Coronary artery (tissue), 2 donors: ENCODE measurements around the gene MSANTD1.

Source experiments
- DNase-seq: peaks from one replicate; pipeline ENCODE4 v3.0.0-alpha.2; 2017; ENCODE audit warnings: low spot score
- H3K27ac ChIP-seq, 2 donors: fragments of 200-600 bp; sonication (generic); one replicate each; pipeline ENCODE4 v1.5.1; 2016 to 2019
- H3K4me3 ChIP-seq: fragments of 200-600 bp; sonication (generic); 2 replicates; pipeline ENCODE4 v1.5.1; 2016; ENCODE audit warnings: mild to moderate bottlenecking, moderate library complexity
- TF ChIP-seq, protein P1 (sequence below): fragments of 200-600 bp; sonication (generic); IDR thresholded peaks from one replicate; pipeline ENCODE4 v1.5.1; 2019; ENCODE audit warnings: antibody characterized with exemption

Gene MSANTD1

DNA sequence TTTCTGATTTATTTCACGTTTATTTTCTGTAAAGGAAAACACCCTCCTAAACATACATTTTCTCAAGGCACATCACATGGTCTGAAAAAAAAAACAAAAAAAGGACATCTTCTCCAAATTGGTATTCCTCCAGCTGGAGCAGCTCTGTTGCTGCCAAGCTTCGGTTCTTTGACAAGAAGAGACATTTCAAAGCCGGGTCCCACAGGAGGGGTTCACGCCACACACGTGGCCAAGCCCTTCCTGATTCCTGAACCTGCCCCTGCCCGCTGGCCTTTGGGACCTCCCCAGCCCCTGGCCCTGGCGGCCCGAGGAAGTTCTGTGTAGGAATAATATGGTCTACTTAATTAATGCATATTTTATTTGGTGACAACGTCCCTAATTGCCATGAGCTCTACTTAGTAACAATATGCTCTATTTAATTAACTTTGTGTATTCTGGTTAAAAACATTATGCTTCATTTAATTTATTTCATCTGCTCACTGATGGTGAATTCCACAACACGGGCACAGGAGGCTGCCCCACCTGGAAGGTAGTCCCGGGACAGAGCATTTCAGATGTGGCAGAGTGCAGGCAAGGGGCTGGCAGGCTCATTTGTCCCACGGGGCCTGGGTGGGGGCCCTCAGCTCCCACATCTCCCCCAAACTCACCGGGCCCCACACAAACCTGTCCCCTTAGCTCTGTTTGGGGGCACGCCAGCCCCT, 38.5 kb downstream of the MSANTD1 start:
- H3K4me3 ChIP-seq: no peak overlapping the region
- TF ChIP-seq, protein P1, sequence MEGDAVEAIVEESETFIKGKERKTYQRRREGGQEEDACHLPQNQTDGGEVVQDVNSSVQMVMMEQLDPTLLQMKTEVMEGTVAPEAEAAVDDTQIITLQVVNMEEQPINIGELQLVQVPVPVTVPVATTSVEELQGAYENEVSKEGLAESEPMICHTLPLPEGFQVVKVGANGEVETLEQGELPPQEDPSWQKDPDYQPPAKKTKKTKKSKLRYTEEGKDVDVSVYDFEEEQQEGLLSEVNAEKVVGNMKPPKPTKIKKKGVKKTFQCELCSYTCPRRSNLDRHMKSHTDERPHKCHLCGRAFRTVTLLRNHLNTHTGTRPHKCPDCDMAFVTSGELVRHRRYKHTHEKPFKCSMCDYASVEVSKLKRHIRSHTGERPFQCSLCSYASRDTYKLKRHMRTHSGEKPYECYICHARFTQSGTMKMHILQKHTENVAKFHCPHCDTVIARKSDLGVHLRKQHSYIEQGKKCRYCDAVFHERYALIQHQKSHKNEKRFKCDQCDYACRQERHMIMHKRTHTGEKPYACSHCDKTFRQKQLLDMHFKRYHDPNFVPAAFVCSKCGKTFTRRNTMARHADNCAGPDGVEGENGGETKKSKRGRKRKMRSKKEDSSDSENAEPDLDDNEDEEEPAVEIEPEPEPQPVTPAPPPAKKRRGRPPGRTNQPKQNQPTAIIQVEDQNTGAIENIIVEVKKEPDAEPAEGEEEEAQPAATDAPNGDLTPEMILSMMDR: no peak
- H3K27ac ChIP-seq: no peak overlapping the region
- peak; percentile 65 for DNase-seq

DNA sequence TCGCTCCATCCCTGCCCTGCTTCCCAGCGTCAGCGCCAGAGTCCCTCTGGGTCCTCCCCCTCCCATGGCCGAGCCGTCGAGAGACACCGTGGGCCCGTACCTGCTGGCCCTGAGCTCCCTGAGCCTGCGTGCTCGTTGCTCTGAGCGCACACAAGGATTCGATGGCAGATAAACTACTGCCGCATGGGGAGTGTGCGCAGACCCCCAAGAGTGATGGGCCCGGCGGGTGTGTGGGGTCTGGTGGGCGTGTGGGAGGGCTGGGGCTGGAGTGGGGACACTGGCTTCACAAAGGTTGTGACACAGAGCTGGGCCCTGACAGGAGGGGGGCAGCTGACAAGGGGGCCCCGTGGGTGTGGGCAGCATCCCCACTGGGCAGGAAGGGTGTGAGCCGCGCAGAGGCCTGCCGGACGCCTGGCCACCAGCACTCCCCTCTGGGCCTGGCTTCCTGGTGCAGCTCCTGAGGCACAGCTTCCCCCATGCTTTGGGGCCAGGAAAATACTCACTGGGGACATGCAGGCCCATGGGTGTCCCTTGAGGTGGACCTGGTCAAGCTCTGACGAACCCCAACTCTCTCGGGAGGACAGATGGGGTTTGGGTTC, 39.1 kb downstream of the MSANTD1 start:
- Histone ChIP-seq H3K4me3 (no peak overlapping the region), H3K27ac (no peak overlapping the region)
- peak; percentile 65 for DNase-seq
- TF ChIP-seq, protein P1: no peak

DNA sequence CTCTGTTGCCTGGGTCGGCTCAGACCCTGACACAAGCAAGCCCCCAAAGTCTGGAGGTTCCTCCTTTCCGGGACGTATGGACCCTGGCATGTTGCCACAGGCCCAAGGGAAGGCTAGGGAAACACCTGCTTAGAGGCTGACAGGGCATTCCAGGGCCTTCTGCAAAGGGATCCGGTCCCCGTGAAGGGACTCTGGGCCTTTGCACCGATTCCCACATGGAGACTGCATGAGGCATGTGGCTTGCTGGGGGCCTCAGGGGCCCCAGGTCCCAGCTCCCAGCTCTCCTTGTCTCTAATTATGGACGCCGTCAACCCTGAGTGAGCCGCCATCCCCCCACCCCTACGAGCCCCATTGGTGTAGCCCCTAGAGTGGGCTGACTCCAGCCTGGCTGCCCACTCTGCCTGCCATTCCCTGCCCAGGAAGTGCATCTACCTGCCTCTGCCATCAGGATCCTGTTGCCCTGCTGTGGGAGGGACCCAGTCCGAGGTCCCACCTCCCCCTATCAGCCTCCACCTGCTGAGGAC, 39.7 kb downstream of the MSANTD1 start:
- TF ChIP-seq, protein P1: no peak
- peak; percentile 65 for DNase-seq

DNA sequence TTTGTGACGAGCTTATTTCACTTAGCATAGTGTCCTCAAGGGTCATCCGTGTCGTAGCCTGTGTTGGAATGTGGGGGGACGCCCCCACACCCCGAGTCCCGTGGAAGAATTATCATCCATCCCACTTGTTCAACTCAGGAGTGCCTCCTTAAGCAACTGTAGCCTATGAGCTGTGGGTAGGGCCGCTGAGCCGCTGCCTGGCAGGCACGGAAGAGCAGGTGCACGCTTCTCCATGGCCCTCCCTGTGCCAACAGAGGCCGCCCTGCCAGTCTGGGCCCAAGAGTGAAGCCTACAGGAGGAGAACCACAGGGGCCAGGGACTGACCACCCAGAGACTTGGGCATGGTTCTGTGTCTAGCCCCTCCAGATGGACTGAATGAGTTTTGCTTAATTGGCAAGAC, 41.5 kb downstream of the MSANTD1 start:
- peak; percentile 59 for DNase-seq
- Histone ChIP-seq H3K27ac (no peak overlapping the region), H3K4me3 (no peak overlapping the region)
- TF ChIP-seq, protein P1: no peak

More for the DNA sequence above, 39.7 kb downstream of the MSANTD1 start:
- no peak overlapping the region for H3K4me3 ChIP-seq
- H3K27ac ChIP-seq: no peak overlapping the region

GRCh38 chr4:3290889-3291321, 41.9 kb downstream of the MSANTD1 start:
- TF ChIP-seq, protein P1: no peak
- Histone ChIP-seq H3K4me3 (no peak overlapping the region), H3K27ac (no peak overlapping the region)
- peak; percentile 71 for DNase-seq

GRCh38 chr4:3291411-3291968, 42.5 kb downstream of the MSANTD1 start:
- no peak for DNase-seq
- Histone ChIP-seq H3K27ac (peak overlapping the region; percentile 96 to 98), H3K4me3 (peak overlapping the region; percentile 92)
- TF ChIP-seq, protein P1: no peak
